Uterus (tissue), 2 donors: ENCODE measurements around the gene APOBEC2.

Source experiments
- POLR2A ChIP-seq, 2 donors: fragments of 450-650 bp; IDR thresholded peaks; one replicate each; pipeline ENCODE4 v1.6.1; 2016; ENCODE audit warnings: antibody characterized with exemption in 2 of 2, mild to moderate bottlenecking in 1 of 2, moderate library complexity in 1 of 2
- TF ChIP-seq, protein P1 (sequence below), 4 experiments: fragments of 200-600 bp in 2 of 4; fragments of 450-650 bp in 2 of 4; sonication (generic) in 2 of 4; IDR thresholded peaks; one replicate each; pipeline ENCODE4 v1.5.1; 2016 to 2019; ENCODE audit warnings: antibody characterized with exemption in 4 of 4, mild to moderate bottlenecking in 2 of 4, moderate library complexity in 1 of 4

GRCh38 chr6:41074692-41075436 is 21.9 kb downstream of the APOBEC2 start:
- TF ChIP-seq, protein P1, sequence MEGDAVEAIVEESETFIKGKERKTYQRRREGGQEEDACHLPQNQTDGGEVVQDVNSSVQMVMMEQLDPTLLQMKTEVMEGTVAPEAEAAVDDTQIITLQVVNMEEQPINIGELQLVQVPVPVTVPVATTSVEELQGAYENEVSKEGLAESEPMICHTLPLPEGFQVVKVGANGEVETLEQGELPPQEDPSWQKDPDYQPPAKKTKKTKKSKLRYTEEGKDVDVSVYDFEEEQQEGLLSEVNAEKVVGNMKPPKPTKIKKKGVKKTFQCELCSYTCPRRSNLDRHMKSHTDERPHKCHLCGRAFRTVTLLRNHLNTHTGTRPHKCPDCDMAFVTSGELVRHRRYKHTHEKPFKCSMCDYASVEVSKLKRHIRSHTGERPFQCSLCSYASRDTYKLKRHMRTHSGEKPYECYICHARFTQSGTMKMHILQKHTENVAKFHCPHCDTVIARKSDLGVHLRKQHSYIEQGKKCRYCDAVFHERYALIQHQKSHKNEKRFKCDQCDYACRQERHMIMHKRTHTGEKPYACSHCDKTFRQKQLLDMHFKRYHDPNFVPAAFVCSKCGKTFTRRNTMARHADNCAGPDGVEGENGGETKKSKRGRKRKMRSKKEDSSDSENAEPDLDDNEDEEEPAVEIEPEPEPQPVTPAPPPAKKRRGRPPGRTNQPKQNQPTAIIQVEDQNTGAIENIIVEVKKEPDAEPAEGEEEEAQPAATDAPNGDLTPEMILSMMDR (IDR thresholded peaks at IDR 0.05): no peak
- TF ChIP-seq POLR2A (IDR thresholded peaks at IDR 0.05): no peak
